ENCODE data around the gene PA2G4. TPM values are rescaled to one million over a fixed set of nuclear protein-coding genes. Genes with fewer than 3 reads are reported as not detected.
A peak's percentile ranks its signal among the peaks of the same experiment; 100 is the strongest.
"Not testable (repeated sequence)": the region's sequence is repeated elsewhere in the genome, so short reads cannot be mapped to it uniquely, and the experiment has no call there.

The PA2G4 gene
- polyA plus RNA-seq, 4 donors: 63.7 to 156 (median 93.2) TPM

DNA sequence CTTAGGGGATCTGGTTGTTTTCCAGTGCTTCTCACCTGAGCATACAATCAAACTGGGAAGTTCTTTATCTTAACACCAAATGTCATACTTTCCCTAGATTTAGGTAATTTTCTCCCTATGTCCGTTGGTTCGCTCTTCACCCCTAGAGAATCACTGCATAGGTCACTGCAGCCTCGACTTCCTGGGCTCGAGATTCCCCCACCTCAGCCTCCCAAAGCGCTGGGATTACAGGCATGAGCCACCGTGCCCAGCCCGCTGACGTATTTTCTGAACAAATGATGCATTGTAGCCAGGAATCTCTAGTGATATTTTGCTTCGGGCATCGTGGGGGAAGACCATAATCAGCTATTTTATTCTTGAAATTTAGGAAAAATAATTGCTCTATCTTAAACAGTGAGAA lies 11.0 kb downstream of the PA2G4 start:
- H3K4me1 ChIP-seq (ENCODE audit: control insufficient read depth in 3 of 3, insufficient read depth in 2 of 3, low read depth in 1 of 3, low read length in 2 of 3): peaks cover 0 to 20% (median 5%) of the 10 kb centered on the region in 3 donors
- H3K4me3 ChIP-seq (ENCODE audit: low read depth in 1 of 3, low read length in 3 of 3): peak overlapping the region; percentile 30 to 83 (median 74)
- H3K36me3 ChIP-seq (ENCODE audit: control insufficient read depth in 3 of 3, insufficient read depth in 2 of 3, low read depth in 1 of 3, low read length in 3 of 3): peaks cover 12 to 33% (median 12%) of the 10 kb centered on the region in 3 donors
- peak overlapping the region in 1 of 3 donors; percentile 93 for H3K27ac ChIP-seq (ENCODE audit: low read depth in 1 of 3, low read length in 2 of 3)
- WGBS, 3 donors: 31 to 46% (median 43%) methylated on average over 10 of the region's 10 CpGs
- DNase-seq: peak in 1 of 2 donors; percentile 28
- H3K9me3 ChIP-seq (ENCODE audit: control insufficient read depth in 2 of 2, insufficient read depth in 1 of 2, low read depth in 1 of 2, low read length in 1 of 2): no peaks in the 10 kb centered on the region
- H3K27me3 ChIP-seq (ENCODE audit: control insufficient read depth in 3 of 3, insufficient read depth in 3 of 3, low read length in 3 of 3): no peaks in the 10 kb centered on the region
- FAIRE-seq: no peak

DNA sequence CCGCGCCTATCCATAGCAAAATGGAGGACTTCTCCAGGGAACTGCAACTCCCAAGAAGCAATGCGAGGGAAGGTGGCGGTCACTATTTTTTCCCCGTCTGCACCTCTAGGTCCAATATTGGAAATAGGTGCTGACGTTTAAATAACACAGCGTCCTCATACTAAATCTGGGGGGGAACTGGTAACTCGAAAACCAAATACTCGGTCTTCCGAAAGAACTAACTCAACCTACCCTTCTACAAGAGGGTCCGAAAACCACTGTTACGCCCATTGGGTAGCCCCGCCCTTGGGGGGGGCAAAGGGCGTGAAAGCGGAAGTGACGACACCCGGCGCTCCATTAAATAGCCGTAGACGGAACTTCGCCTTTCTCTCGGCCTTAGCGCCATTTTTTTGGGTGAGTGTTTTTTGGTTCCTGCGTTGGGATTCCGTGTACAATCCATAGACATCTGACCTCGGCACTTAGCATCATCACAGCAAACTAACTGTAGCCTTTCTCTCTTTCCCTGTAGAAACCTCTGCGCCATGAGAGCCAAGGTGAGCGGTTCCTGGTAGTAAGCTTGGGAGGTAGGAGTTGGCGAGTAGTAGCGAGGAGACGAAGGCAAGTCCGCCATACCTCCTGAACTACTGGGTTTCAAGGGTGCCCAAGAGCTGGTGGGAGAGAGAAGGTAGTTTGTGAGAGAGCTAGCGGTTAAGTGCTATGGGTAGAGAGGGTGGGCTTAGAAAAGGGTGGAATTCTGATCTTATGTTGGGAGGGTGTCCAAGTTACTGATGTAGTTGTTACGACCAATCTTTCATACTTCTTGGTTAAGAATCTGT lies 12.1 kb downstream of the PA2G4 start, which contains the start of gene RPL41:
Gene RPL41 (plus strand): TSS at position 367 of the 815 bp plus-strand sequence.
- FAIRE-seq: no peak
- peak; percentile 96 to 99 for DNase-seq

DNA sequence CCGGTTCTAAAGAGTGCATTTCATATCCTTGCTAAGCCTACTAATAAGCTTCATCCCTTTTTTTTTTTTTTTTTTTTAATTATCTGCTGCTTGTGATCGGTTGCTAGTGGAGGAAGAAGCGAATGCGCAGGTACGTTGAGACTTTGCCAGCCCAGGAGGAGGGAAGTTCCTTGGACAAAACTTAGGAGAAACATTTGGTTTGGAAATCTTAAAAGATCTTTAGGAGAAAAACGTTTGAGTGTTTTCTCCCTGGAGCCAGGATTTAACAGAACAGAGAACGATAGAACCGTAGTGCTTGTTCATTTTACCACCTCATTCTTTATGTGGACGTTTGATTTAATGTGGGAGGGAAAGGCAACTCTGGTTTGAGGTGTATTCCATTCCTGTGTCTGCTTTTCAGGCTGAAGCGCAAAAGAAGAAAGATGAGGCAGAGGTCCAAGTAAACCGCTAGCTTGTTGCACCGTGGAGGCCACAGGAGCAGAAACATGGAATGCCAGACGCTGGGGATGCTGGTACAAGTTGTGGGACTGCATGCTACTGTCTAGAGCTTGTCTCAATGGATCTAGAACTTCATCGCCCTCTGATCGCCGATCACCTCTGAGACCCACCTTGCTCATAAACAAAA lies 12.8 kb downstream of the PA2G4 start:
- not testable (repeated sequence) for H3K9me3 ChIP-seq (ENCODE audit: control insufficient read depth in 2 of 2, insufficient read depth in 1 of 2, low read depth in 1 of 2, low read length in 1 of 2); DNase-seq; FAIRE-seq; H3K27me3 ChIP-seq (ENCODE audit: control insufficient read depth in 3 of 3, insufficient read depth in 3 of 3, low read length in 3 of 3)
- Histone ChIP-seq H3K4me3 (ENCODE audit: low read depth in 1 of 3, low read length in 3 of 3) (peak overlapping the region; percentile 74 to 83 (median 76)), H3K27ac (ENCODE audit: low read depth in 1 of 3, low read length in 2 of 3) (peak overlapping the region; percentile 96 to 99 (median 96)), H3K36me3 (ENCODE audit: control insufficient read depth in 3 of 3, insufficient read depth in 2 of 3, low read depth in 1 of 3, low read length in 3 of 3) (peaks cover 3 to 37% (median 8%) of the 10 kb centered on the region in 3 donors), H3K4me1 (ENCODE audit: control insufficient read depth in 3 of 3, insufficient read depth in 2 of 3, low read depth in 1 of 3, low read length in 2 of 3) (peaks cover 0 to 20% (median 5%) of the 10 kb centered on the region in 3 donors)
- 1 to 2% (median 1%) methylated on average over 12 of the region's 16 CpGs for WGBS, 3 donors

More for the DNA sequence above, 12.1 kb downstream of the PA2G4 start, which contains the start of gene RPL41:
- Histone ChIP-seq H3K4me3 (ENCODE audit: low read depth in 1 of 3, low read length in 3 of 3) (peak within 1 kb of the TSS; percentile 74 to 83 (median 76)), H3K4me1 (ENCODE audit: control insufficient read depth in 3 of 3, insufficient read depth in 2 of 3, low read depth in 1 of 3, low read length in 2 of 3) (peaks cover 0 to 20% (median 5%) of the 10 kb centered on the region in 3 donors), H3K27me3 (ENCODE audit: control insufficient read depth in 3 of 3, insufficient read depth in 3 of 3, low read length in 3 of 3) (no peaks in the 10 kb centered on the region), H3K27ac (ENCODE audit: low read depth in 1 of 3, low read length in 2 of 3) (peak within 1 kb of the TSS; percentile 96 to 99 (median 96)), H3K36me3 (ENCODE audit: control insufficient read depth in 3 of 3, insufficient read depth in 2 of 3, low read depth in 1 of 3, low read length in 3 of 3) (peaks cover 7 to 36% (median 11%) of the 10 kb centered on the region in 3 donors), H3K9me3 (ENCODE audit: control insufficient read depth in 2 of 2, insufficient read depth in 1 of 2, low read depth in 1 of 2, low read length in 1 of 2) (no peaks in the 10 kb centered on the region)
- WGBS, 3 donors: 0 to 1% (median 0%) methylated on average over 34 of the region's 34 CpGs

DNA sequence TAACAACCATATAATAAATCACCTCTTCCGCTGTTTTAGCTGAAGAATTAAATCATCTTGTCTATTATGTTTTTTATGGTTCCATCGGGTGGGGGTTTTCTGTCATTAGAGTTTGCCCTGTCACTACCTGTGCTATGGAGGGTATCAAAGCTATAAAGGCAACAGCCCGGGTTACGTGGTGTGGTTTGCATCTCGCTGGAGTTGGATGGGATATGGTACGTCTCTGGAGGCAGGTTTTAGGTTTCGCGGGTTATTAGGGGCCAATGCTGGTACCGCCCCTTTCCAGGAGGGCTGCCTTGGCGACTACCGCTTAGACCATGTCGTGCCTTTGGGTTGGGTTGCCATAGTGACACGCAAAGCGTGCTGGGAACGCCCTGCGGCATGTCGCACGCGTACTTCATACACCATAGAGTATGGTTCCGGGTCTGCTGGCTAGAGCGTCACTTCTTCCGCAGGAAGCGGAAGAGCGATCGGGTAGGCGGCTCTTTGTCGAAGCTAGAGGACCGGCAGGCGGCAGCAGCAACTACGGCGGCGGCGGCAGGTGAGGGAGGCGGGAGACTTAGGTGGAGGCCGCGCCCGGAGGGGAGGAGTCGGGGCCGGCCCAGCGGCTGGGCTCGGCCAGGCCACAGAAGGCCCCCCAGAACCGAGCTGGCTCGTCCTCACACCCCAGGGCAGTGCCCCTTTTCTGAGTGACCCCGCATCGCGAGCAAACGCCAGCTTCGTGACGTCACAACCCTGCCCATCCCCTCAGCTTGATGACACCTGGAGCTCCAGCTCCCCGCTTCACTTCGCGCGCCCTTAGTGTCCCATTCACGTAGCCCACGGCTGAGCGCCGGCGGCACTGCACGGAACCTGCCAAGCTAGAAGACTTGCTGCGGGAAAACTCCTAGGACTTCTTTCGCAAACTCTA lies 13.7 kb downstream of the PA2G4 start, which contains the start of gene ZC3H10:
Gene ZC3H10 (plus strand): TSS at position 489 of the 910 bp plus-strand sequence. CDS start 2,297 bp downstream, outside the sequence.
- Histone ChIP-seq H3K4me3 (ENCODE audit: low read depth in 1 of 3, low read length in 3 of 3) (peak within 1 kb of the TSS; percentile 74 to 83 (median 76)), H3K9me3 (ENCODE audit: control insufficient read depth in 2 of 2, insufficient read depth in 1 of 2, low read depth in 1 of 2, low read length in 1 of 2) (no peaks in the 10 kb centered on the region), H3K36me3 (ENCODE audit: control insufficient read depth in 3 of 3, insufficient read depth in 2 of 3, low read depth in 1 of 3, low read length in 3 of 3) (peaks cover 3 to 34% (median 8%) of the 10 kb centered on the region in 3 donors), H3K27ac (ENCODE audit: low read depth in 1 of 3, low read length in 2 of 3) (peak within 1 kb of the TSS; percentile 96 to 99 (median 96)), H3K4me1 (ENCODE audit: control insufficient read depth in 3 of 3, insufficient read depth in 2 of 3, low read depth in 1 of 3, low read length in 2 of 3) (peaks cover 0 to 20% (median 5%) of the 10 kb centered on the region in 3 donors), H3K27me3 (ENCODE audit: control insufficient read depth in 3 of 3, insufficient read depth in 3 of 3, low read length in 3 of 3) (no peaks in the 10 kb centered on the region)
- DNase-seq (peak; percentile 99 to 100), FAIRE-seq (no peak)
- 0 to 1% (median 0%) methylated on average over 47 to 61 of the region's 61 CpGs for WGBS, 3 donors

DNA sequence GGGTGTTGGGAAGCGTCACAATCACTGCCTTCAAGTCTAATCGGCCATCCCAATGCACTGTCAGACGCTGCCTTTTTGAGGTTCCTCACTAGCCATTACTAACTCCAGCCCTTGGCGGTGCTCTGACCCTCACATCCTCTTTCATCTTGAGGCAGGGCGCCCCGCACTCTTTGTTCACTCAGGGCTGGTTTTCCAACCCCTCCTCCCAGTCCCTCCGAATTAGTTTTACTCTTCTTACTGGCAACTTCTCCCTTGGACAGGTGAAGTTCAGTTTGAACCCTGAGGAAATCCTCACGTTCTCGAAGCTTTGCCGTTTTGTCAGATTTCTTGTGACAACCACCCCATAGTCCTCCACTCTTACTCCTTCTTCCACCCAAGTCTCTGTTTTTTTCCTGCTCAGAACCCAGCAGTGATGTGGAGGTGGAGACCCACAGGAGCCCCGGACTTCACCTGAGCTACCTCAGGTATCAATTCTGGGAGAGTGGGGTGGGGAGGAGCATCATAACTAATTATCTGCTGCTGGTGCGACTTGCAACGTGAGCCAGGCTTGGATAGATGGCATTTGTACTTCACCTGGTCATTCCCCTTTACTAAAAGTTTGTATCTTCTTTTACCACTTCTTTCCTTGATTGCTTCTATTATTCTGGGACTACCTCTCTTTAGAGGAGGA lies 14.5 kb downstream of the PA2G4 start:
- DNase-seq: no peak

DNA sequence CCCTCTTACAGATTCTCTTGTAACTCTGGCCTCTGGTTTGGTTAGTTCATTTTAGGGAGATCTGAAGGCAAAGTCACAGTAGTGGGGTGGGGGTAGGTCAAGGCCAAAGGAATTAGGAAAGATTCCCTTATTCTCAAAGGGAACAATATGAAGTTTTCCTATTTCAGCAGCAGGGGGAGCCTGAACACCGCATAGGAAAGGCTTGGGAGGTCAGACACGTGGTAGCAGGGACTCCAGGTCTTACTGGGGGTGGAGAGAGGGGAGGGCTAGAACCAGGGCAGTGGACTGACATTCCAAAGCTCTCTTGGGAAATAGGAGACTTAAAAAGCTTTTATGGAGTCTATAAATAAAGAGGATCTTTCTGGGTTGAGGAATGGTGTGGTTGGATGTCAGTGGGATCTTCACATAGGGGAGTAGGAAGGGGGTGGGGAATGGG lies 15.0 kb downstream of the PA2G4 start:
- no peaks in the 10 kb centered on the region for H3K27me3 ChIP-seq (ENCODE audit: control insufficient read depth in 3 of 3, insufficient read depth in 3 of 3, low read length in 3 of 3)
- H3K27ac ChIP-seq (ENCODE audit: low read depth in 1 of 3, low read length in 2 of 3): peak overlapping the region in 1 of 3 donors; percentile 96
- peak overlapping the region in 1 of 3 donors; percentile 78 for H3K4me3 ChIP-seq (ENCODE audit: low read depth in 1 of 3, low read length in 3 of 3)
- H3K9me3 ChIP-seq (ENCODE audit: control insufficient read depth in 2 of 2, insufficient read depth in 1 of 2, low read depth in 1 of 2, low read length in 1 of 2): no peaks in the 10 kb centered on the region
- WGBS, 3 donors: 0 to 2% (median 0%) methylated on average over 2 of the region's 2 CpGs
- peaks cover 0 to 20% (median 5%) of the 10 kb centered on the region in 3 donors for H3K4me1 ChIP-seq (ENCODE audit: control insufficient read depth in 3 of 3, insufficient read depth in 2 of 3, low read depth in 1 of 3, low read length in 2 of 3)
- H3K36me3 ChIP-seq (ENCODE audit: control insufficient read depth in 3 of 3, insufficient read depth in 2 of 3, low read depth in 1 of 3, low read length in 3 of 3): peaks cover 0 to 29% (median 5%) of the 10 kb centered on the region in 3 donors
- FAIRE-seq (no peak), DNase-seq (peak; percentile 85 to 90)

More for the DNA sequence above, 14.5 kb downstream of the PA2G4 start:
- 1 to 8% (median 1%) methylated on average over 13 of the region's 13 CpGs for WGBS, 3 donors
- Histone ChIP-seq H3K27ac (ENCODE audit: low read depth in 1 of 3, low read length in 2 of 3) (peak overlapping the region; percentile 90 to 96 (median 96)), H3K4me1 (ENCODE audit: control insufficient read depth in 3 of 3, insufficient read depth in 2 of 3, low read depth in 1 of 3, low read length in 2 of 3) (peaks cover 0 to 20% (median 5%) of the 10 kb centered on the region in 3 donors), H3K9me3 (ENCODE audit: control insufficient read depth in 2 of 2, insufficient read depth in 1 of 2, low read depth in 1 of 2, low read length in 1 of 2) (no peaks in the 10 kb centered on the region), H3K36me3 (ENCODE audit: control insufficient read depth in 3 of 3, insufficient read depth in 2 of 3, low read depth in 1 of 3, low read length in 3 of 3) (peaks cover under 1 to 29% (median 5%) of the 10 kb centered on the region in 3 donors), H3K27me3 (ENCODE audit: control insufficient read depth in 3 of 3, insufficient read depth in 3 of 3, low read length in 3 of 3) (no peaks in the 10 kb centered on the region), H3K4me3 (ENCODE audit: low read depth in 1 of 3, low read length in 3 of 3) (peak overlapping the region; percentile 42 to 78 (median 68))
- no peak for FAIRE-seq

DNA sequence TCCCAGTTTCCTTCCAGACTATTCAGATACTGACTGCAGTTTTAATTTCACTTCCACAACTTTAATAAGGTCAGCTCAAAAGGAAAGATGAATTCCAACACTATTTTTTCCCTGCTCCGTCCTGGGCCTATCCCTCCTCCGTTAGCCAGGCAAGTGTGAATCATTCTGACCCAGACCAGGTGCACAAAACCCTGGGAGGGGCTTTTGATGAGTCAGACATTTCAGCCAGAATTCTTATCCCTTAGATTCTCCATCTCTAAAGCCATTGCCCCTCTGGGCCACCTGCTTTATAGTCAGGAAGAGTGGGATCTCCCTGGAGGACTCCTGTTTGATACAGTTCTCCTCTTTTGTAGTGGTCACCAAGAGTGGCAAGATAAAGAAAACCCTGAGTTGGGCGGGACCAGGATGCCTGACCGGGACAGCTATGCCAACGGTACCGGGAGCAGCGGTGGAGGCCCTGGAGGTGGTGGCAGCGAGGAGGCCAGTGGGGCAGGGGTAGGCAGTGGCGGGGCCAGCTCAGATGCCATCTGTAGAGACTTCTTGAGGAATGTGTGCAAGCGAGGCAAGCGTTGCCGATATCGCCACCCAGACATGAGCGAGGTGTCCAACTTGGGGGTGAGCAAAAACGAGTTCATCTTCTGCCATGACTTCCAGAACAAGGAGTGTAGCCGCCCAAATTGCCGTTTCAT lies 15.9 kb downstream of the PA2G4 start:
- no peak overlapping the region for H3K27ac ChIP-seq (ENCODE audit: low read depth in 1 of 3, low read length in 2 of 3)
- peaks cover 0 to 17% (median 5%) of the 10 kb centered on the region in 3 donors for H3K4me1 ChIP-seq (ENCODE audit: control insufficient read depth in 3 of 3, insufficient read depth in 2 of 3, low read depth in 1 of 3, low read length in 2 of 3)

More for the DNA sequence above, 15.9 kb downstream of the PA2G4 start:
- H3K27me3 ChIP-seq (ENCODE audit: control insufficient read depth in 3 of 3, insufficient read depth in 3 of 3, low read length in 3 of 3): no peaks in the 10 kb centered on the region
- FAIRE-seq (no peak), DNase-seq (no peak)
- H3K4me3 ChIP-seq (ENCODE audit: low read depth in 1 of 3, low read length in 3 of 3): no peak overlapping the region
- 92 to 94% (median 93%) methylated on average over 17 of the region's 17 CpGs for WGBS, 3 donors
- H3K9me3 ChIP-seq (ENCODE audit: control insufficient read depth in 2 of 2, insufficient read depth in 1 of 2, low read depth in 1 of 2, low read length in 1 of 2): no peaks in the 10 kb centered on the region
- peaks cover 0 to 29% (median 5%) of the 10 kb centered on the region in 3 donors for H3K36me3 ChIP-seq (ENCODE audit: control insufficient read depth in 3 of 3, insufficient read depth in 2 of 3, low read depth in 1 of 3, low read length in 3 of 3)
